ENCODE data around the gene TMBIM1.

GRCh38 chr2:218249691-218250090, 42.6 kb downstream of the TMBIM1 start:
- no peak for TF ChIP-seq CTCF (IDR thresholded peaks at IDR 0.05)
- TF ChIP-seq POLR2A (IDR thresholded peaks at IDR 0.05) = no peak
